HepG2 (cell line): ENCODE results near the gene RBM26. TPM values are rescaled to one million over a fixed set of nuclear protein-coding genes. Genes with fewer than 3 reads are reported as not detected.

Experiments
- AHR ChIP-seq: IDR thresholded peaks from 2 replicates; pipeline ENCODE4 v1.6.1; 2018; ENCODE audit warnings: missing genetic modification reagents, missing compliant biosample characterization
- HIVEP1 ChIP-seq: sonication (generic); formaldehyde crosslinking; IDR thresholded peaks from 2 replicates; pipeline ENCODE4 v1.4.0; 2020; ENCODE audit warnings: mild to moderate bottlenecking, missing genetic modification reagents
- IKZF1 ChIP-seq: fragments of 450-650 bp; IDR thresholded peaks from 2 replicates; pipeline ENCODE4 v1.7.1; 2016
- ISL2 ChIP-seq: sonication (generic); formaldehyde crosslinking; IDR thresholded peaks from 2 replicates; pipeline ENCODE4 v1.5.0; 2020; ENCODE audit warnings: missing genetic modification reagents
- JARID2 ChIP-seq: sonication (generic); formaldehyde crosslinking; IDR thresholded peaks from 2 replicates; pipeline ENCODE4 v1.8.1; 2023; ENCODE audit warnings: missing genetic modification reagents, inconsistent platforms; ENCODE audit not compliant: insufficient replicate concordance
- JDP2 ChIP-seq: sonication (generic); formaldehyde crosslinking; IDR thresholded peaks from 2 replicates; pipeline ENCODE4 v1.8.1; 2022; ENCODE audit warnings: missing genetic modification reagents, borderline replicate concordance
- KLF16 ChIP-seq, 2 experiments: sonication (generic) in 1 of 2; formaldehyde crosslinking in 1 of 2; IDR thresholded peaks; 2 replicates each; pipeline versions ENCODE4 v1.6.1 to v1.8.0; 2016 to 2023; ENCODE audit warnings: missing genetic modification reagents in 2 of 2, missing compliant biosample characterization in 1 of 2
- NFATC3 ChIP-seq: sonication (generic); formaldehyde crosslinking; IDR thresholded peaks from 2 replicates; pipeline ENCODE4 v1.5.1; 2020; ENCODE audit warnings: mild to moderate bottlenecking, missing genetic modification reagents
- RXRA ChIP-seq: sonication (generic); formaldehyde crosslinking; IDR thresholded peaks from 2 replicates; pipeline ENCODE4 v1.5.1; 2020; ENCODE audit warnings: missing genetic modification reagents
- SKIL ChIP-seq: sonication (generic); formaldehyde crosslinking; IDR thresholded peaks from 2 replicates; pipeline ENCODE4 v1.8.0; 2022; ENCODE audit warnings: missing genetic modification reagents, mild to moderate bottlenecking, moderate library complexity, borderline replicate concordance
- STAG1 ChIP-seq: sonication (generic); formaldehyde crosslinking; IDR thresholded peaks from 2 replicates; pipeline ENCODE4 v1.4.0; 2020; ENCODE audit warnings: missing genetic modification reagents
- ZNF124 ChIP-seq: sonication (generic); formaldehyde crosslinking; IDR thresholded peaks from 2 replicates; pipeline ENCODE4 v1.4.0; 2020; ENCODE audit warnings: missing genetic modification reagents
- ZNF17 ChIP-seq: sonication (generic); formaldehyde crosslinking; IDR thresholded peaks from 2 replicates; pipeline ENCODE4 v1.5.0; 2020; ENCODE audit warnings: mild to moderate bottlenecking, missing genetic modification reagents
- ZNF75D ChIP-seq: sonication (generic); formaldehyde crosslinking; IDR thresholded peaks from 2 replicates; pipeline ENCODE4 v1.8.1; 2023; ENCODE audit warnings: missing genetic modification reagents, mild to moderate bottlenecking, borderline replicate concordance
- ZSCAN9 ChIP-seq: IDR thresholded peaks from 2 replicates; pipeline ENCODE4 v1.6.1; 2016; ENCODE audit warnings: borderline replicate concordance
- polyA plus RNA-seq, 8 experiments: library from polyadenylated mRNA; depleted of rRNA in 3 of 8; stranded (reverse) in 7 of 8; unstranded in 1 of 8; fragments of >200 nt; fragmentation: Illumina TruSeq in 4 of 8; extraction: Trizol in 4 of 8; gene quantifications; 2 replicates each; pipeline versions ENCODE4 v1.2.1 to v1.2.3, GENCODE V29; 2011 to 2016; ENCODE audit warnings: low read depth in 4 of 8, missing spikeins in 1 of 8, mixed read lengths in 1 of 8; ENCODE audit not compliant: insufficient read depth in 1 of 8
- total RNA-seq, 5 experiments: library from RNA; depleted of rRNA; stranded (reverse); fragments of >200 nt; fragmentation: Illumina TruSeq; extraction: Trizol; gene quantifications; 2 replicates each; pipeline ENCODE4 v1.2.3, GENCODE V29; 2016; ENCODE audit warnings: low read depth in 1 of 5
- TF ChIP-seq, protein P1 (sequence below): IDR thresholded peaks from 2 replicates; pipeline ENCODE4 v1.6.1; 2018; ENCODE audit warnings: missing genetic modification reagents, mild to moderate bottlenecking, missing compliant biosample characterization
- TF ChIP-seq, protein P2 (sequence below): sonication (generic); formaldehyde crosslinking; IDR thresholded peaks from 2 replicates; pipeline ENCODE4 v1.4.0; 2020; ENCODE audit warnings: mild to moderate bottlenecking, missing genetic modification reagents
- TF ChIP-seq, protein P3 (sequence below): sonication (generic); formaldehyde crosslinking; IDR thresholded peaks from 2 replicates; pipeline ENCODE4 v1.4.0; 2020; ENCODE audit warnings: missing genetic modification reagents
- TF ChIP-seq, protein P4 (sequence below): sonication (generic); formaldehyde crosslinking; IDR thresholded peaks from 2 replicates; pipeline ENCODE4 v1.4.0; 2020; ENCODE audit warnings: missing genetic modification reagents

Gene RBM26
- total and polyA plus RNA-seq, 2 of the 13 experiments (the other 11 are each of a cell fraction or from before 2014, with no cell fraction given): 19.4 to 34.4 TPM

DNA sequence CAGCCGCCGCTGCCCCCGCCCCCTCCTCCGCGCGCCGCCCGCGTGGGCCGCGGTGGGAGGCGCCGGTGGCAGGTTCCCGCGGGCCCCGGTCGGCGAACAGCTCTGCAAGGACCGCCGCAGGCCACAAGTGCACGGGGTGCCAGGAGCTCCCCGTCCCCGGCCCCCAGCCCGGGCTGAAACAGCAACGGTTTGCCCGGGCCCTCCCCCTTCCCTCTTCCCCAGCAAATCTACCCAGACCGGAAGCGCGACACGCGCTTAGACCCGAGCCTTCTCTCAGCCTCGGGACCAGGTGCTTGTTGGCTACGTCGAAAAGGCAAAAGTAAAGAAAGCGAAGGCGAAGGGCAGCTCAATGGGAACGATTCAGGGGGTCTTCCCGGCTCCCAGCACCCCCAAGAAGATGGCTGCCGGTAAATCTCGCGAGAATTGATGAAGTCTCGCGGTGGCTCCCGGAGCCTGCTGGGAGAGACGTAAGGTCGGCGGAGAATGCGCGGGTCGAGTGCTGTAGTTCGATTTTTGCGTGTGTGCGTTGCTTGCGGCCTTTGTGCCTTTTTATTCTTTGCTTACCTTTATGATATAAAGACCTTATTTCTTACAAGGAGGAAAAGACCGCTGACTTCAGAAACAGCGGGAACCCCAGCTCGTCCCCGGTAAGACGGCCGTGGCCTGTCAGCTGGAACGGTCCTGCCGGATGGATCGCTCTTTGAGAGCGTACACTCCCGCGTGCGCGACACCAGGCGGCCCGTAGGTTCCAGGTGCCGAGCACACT is at the start of gene RBM26 (continued):
- TF ChIP-seq, protein P1, sequence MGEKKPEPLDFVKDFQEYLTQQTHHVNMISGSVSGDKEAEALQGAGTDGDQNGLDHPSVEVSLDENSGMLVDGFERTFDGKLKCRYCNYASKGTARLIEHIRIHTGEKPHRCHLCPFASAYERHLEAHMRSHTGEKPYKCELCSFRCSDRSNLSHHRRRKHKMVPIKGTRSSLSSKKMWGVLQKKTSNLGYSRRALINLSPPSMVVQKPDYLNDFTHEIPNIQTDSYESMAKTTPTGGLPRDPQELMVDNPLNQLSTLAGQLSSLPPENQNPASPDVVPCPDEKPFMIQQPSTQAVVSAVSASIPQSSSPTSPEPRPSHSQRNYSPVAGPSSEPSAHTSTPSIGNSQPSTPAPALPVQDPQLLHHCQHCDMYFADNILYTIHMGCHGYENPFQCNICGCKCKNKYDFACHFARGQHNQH (CRISPR knock-in tag): no peak
- TF ChIP-seq NFATC3 (CRISPR knock-in tag) (peak; percentile 76; the same call in 1 of the 2 replicates), ZNF75D (no peak), RXRA (CRISPR knock-in tag) (no peak; the same call in 1 of the 2 replicates), HIVEP1 (CRISPR knock-in tag) (0 out of 2 replicates have a peak, but pooled peaks have one; percentile 46), KLF16 (CRISPR knock-in tag; IDR thresholded peaks at IDR 0.05) (no peak; a peak in 1 of 4 replicates), ZNF124 (CRISPR knock-in tag) (no peak), JARID2 (no peak), STAG1 (CRISPR knock-in tag) (no peak), IKZF1 (no peak), ISL2 (CRISPR knock-in tag) (no peak; the same call in 1 of the 2 replicates), ZNF17 (CRISPR knock-in tag) (no peak), AHR (CRISPR knock-in tag) (no peak), ZSCAN9 (CRISPR knock-in tag) (0 out of 2 replicates have a peak, but pooled peaks have one; percentile 9), SKIL (CRISPR knock-in tag) (no peak), JDP2 (CRISPR knock-in tag) (no peak)
- TF ChIP-seq, protein P2, sequence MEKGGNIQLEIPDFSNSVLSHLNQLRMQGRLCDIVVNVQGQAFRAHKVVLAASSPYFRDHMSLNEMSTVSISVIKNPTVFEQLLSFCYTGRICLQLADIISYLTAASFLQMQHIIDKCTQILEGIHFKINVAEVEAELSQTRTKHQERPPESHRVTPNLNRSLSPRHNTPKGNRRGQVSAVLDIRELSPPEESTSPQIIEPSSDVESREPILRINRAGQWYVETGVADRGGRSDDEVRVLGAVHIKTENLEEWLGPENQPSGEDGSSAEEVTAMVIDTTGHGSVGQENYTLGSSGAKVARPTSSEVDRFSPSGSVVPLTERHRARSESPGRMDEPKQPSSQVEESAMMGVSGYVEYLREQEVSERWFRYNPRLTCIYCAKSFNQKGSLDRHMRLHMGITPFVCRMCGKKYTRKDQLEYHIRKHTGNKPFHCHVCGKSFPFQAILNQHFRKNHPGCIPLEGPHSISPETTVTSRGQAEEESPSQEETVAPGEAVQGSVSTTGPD (CRISPR knock-in tag): no peak; the same call in 1 of the 2 replicates
- TF ChIP-seq, protein P3, sequence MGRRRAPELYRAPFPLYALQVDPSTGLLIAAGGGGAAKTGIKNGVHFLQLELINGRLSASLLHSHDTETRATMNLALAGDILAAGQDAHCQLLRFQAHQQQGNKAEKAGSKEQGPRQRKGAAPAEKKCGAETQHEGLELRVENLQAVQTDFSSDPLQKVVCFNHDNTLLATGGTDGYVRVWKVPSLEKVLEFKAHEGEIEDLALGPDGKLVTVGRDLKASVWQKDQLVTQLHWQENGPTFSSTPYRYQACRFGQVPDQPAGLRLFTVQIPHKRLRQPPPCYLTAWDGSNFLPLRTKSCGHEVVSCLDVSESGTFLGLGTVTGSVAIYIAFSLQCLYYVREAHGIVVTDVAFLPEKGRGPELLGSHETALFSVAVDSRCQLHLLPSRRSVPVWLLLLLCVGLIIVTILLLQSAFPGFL (CRISPR knock-in tag): no peak
- TF ChIP-seq, protein P4, sequence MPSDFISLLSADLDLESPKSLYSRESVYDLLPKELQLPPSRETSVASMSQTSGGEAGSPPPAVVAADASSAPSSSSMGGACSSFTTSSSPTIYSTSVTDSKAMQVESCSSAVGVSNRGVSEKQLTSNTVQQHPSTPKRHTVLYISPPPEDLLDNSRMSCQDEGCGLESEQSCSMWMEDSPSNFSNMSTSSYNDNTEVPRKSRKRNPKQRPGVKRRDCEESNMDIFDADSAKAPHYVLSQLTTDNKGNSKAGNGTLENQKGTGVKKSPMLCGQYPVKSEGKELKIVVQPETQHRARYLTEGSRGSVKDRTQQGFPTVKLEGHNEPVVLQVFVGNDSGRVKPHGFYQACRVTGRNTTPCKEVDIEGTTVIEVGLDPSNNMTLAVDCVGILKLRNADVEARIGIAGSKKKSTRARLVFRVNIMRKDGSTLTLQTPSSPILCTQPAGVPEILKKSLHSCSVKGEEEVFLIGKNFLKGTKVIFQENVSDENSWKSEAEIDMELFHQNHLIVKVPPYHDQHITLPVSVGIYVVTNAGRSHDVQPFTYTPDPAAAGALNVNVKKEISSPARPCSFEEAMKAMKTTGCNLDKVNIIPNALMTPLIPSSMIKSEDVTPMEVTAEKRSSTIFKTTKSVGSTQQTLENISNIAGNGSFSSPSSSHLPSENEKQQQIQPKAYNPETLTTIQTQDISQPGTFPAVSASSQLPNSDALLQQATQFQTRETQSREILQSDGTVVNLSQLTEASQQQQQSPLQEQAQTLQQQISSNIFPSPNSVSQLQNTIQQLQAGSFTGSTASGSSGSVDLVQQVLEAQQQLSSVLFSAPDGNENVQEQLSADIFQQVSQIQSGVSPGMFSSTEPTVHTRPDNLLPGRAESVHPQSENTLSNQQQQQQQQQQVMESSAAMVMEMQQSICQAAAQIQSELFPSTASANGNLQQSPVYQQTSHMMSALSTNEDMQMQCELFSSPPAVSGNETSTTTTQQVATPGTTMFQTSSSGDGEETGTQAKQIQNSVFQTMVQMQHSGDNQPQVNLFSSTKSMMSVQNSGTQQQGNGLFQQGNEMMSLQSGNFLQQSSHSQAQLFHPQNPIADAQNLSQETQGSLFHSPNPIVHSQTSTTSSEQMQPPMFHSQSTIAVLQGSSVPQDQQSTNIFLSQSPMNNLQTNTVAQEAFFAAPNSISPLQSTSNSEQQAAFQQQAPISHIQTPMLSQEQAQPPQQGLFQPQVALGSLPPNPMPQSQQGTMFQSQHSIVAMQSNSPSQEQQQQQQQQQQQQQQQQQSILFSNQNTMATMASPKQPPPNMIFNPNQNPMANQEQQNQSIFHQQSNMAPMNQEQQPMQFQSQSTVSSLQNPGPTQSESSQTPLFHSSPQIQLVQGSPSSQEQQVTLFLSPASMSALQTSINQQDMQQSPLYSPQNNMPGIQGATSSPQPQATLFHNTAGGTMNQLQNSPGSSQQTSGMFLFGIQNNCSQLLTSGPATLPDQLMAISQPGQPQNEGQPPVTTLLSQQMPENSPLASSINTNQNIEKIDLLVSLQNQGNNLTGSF (CRISPR knock-in tag): peak; percentile 85; the same call in 1 of the 2 replicates
